Hematopoietic multipotent progenitor cell treated with erythropoietin and hydrocortisone succinate and interleukin-3 and kit ligand, for 15 days (in vitro differentiated cells): ENCODE results near the gene CRYZL1.

Experiments
- DNase-seq: peaks from one replicate; pipeline ENCODE4 v3.0.0-alpha.2; 2015; ENCODE audit warnings: low spot score

Gene CRYZL1

DNA sequence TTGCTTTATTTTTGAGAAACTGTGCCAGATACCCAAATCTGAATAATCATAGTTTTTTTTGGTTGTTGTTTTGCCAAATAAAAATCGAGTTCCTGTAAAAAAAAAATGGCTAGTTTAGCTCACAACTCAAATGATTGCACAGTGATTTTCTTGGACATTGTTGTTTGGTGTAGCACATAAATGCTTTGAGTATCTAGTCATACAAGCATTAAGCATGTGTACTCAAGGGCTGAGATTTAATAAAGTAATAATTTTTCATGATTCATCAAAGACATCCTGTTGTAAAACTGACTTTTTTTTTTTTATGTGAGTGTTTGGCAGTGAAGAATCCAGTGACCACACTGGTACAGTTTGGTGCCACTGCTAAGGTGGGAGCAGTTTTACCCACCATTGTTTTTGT, 19.6 kb upstream of the CRYZL1 start:
- no peak for DNase-seq

DNA sequence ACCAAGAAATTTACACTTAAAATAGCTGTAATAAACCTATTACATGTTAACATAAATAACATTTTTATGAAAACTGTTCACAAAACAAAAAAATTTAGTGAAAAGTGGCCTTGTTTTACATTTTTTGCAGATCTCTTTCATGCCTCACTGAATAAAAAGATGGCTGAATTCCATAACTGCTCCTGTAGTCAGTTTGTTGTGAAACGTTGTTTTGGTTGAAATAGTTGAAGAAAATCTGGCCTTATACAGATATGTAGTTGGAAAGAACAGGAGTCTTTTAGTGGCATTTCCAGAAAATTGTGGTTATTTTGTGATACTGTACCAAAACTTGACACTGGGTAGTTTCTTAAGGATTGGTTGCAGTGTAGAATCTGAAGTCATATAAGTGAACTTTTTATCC, 18.9 kb upstream of the CRYZL1 start:
- no peak for DNase-seq

DNA sequence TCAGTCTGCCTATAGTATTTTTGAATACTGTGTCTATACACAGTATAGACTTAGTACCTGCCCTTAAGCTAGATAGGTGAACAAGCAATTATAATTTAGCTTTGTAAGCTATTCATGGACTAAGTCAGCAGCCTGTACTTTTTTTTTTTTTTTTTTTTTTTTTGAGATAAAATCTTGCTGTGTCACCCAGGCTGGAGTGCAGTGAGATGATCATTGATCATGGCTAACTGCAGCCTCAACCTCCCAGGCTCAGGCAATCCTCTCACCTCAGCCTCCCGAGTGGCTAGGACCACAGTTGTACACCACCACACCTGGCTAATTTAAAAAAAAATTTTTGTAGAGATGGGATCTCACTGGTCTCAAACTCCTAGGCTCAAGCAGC, 18.0 kb upstream of the CRYZL1 start:
- DNase-seq, result no peak

DNA sequence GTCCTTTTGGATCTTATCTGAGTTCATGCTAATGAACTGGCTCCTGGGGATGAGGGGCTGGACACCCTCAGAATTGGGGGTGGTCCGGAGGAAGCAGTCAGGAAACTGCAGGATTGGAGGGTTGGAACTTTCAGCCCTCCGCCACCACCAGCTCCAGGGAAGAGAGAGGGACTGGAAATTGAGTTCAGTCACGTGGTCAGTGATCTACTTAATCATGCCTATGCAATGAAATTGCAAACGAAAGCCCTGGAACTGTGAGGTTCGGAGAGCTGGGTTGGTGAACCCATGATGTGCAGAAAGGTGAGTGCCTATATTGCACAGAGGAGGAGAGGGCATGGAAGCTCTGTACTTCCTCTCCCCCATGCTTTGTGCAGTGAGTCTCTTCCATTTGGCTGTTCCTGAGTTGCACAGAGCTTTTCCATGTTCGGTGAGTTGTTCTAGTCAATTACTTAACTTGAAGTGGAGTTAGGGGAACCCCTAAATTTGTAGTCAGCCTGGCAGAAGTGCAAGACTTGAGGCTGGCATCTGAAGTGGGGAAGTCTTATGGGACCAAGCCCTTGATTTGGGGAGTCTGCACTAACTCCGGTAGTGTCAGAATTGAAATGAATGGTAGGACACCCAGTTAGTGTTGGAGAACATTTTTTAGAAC, 17.5 kb upstream of the CRYZL1 start:
- no peak for DNase-seq

DNA sequence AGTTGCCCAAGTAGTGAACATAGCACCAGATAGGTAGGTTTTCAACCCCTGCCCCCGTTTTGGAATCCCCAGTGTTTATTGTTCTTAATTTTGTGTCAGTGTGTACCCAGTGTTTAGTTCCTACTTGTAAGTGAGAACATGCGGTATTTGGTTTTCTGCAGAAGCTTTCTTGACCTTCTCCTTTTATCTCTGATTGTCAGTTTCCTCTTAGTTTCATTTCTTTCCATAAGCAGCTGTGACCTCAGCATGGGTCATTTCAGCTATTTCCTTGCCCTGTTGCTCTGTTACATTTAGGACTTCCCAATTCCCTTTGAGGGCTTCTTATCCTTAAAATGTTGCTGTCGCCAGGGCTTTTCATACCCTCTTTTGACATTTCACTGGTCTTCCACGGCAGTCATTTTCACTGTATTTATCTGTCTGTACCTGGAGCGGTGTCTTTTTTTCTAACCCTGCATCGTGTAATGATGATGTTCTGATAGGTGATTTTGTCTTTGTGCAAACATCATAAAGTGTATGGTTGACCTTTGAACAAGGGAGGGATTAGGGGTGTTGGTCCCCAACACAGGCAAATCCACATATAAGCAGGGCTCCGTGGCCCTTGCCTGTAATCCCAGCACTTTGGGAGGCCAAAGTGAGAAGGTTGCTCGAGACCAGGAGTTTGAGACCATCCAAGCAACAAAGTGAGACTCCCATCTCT, 15.7 kb upstream of the CRYZL1 start:
- no peak for DNase-seq

DNA sequence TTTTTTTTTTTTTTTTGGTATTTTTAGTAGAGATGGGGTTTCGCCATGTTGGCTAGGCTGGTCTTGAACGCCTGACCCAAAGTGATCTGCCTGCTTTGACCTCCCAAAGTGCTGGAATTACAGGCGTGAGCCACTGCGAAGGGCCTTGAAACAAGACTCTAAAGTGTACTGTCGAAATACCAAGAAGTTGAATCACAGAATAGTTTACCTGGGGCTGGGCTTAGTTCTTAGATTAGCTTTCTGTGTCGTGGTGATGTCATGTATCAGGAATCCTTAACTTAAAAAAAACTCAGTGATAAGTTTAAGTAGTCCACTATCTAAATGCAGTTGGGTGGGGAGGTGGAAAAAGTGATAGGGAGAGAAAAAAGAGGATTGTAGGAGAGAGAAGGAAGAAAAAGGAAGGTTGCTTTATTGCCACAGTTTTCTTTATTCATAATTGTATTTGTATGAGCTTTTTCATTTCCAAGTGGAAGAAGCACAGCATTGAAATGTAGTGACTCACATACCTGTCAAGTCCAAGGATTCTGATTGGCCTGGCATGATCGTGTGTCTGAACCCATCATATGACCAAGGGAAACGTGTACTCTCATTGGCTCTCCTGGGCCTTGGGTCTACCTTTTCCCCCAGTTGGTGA, 14.2 kb upstream of the CRYZL1 start:
- DNase-seq, result no peak

DNA sequence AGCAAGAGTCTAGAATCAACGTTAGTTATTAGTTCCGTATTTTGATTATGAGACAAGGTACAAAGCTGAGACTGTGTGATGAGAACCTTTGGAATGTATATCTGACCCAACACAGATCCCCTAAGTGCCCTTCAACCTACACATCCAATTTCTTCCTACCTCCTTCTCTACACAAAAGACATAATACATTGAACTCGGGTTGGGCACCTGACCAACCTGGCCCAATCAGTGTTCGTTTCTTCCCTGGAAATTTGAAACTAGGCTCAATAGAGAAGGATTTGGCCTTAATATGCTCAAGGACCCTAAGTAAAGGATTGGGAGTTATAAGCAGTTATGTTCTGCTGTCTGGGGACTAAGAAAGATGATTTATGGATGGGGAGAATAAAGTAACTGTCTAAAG, 12.9 kb upstream of the CRYZL1 start:
- no peak for DNase-seq

DNA sequence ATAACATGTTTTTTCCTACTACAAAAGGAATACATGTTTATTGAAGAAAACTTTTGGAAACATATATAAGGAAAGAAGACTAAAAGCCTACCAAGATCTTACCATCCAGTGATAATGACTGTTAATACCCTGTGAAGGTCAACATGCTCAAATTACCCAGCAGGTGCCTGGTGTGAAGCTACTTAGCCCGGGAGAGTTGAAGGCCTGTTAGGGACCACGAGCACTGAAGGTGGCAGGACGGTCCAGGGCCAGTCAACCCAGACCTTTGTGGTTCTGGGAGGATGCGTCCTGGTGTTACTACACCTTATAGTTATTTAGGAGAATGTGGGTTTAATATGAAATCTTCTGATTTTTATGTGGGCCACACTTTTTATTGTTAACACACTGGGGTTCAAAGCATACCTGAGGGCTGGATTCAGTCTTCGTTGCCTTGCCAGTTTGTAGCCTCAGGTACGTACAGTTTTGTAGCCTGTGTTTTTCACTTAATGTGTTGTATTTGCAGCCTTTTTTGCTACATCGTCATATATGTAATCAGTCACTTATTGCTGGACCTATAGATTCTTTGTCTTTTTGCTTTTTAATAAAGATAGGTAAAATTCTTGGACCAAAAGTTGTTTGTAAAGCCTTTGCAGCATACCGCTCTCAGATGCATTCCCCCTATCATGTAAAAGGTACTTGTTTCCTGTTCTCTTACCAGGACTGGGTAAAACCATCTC, 10.6 kb upstream of the CRYZL1 start:
- no peak for DNase-seq

DNA sequence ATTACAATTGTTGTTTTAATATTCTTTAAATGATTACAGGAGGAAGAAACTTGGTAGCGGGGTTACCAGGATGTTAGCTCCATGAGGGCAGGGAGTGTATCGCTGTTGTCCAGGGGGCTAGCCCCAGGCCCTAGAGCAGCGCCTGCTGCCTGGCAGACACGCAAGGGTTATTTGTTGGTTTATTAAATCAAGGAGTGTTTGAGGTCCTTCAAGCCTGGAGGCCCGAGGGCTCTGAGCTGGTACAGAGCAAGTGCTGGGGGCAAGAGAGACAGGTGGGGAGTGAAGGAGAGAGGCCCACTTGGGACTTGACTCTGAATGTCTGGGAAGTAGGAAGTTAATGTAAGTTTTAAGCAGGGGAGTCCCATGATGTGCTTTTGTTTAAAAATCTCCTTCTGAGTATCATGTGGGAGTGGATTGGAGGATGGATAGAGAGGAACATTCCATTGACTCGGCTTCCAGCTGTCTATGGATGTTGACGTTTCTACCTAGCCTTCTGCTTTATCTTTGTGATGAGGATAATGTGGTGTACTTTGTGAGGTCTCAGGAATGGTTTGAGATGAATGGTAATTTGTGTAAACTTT, 9.5 kb upstream of the CRYZL1 start:
- DNase-seq, result no peak

DNA sequence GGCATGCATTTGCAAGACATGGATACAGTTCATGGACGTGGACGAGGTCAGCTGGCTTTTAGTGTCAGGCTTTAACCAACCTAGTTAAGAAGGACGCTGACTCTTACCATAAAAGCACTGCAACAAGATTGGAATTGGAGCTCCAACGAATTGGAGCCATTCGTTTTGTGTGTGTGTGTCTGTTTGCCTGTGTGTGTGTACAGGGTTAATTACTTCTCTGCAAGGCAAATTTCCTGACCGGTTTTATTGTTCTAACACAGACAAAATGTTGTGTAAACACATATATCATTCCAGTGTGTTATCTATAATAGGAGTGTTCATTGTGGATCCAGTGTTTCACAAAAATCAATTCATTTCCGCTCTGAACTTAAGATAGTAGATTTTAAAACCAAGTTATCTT, 8.7 kb upstream of the CRYZL1 start:
- DNase-seq, result no peak

DNA sequence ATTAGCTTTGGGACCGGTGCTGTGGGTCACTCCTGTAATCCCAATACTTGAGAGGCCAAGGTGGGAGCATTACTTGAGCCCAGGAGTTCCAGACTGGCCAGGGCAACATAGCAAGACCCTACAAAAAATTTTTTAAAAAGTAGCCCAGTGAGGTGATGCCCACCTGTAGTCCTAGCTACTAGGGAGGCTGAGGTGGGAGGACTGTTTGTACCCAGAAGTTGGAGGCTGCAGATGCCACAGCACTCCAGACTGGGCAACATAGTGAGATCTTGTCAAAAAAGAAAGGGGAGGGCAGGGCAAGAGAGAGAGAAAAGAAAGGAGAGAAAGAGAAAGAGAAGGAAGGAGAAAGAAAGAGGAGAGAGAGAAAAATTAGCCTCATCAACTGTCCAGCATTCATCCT, 7.0 kb upstream of the CRYZL1 start:
- DNase-seq, result no peak

DNA sequence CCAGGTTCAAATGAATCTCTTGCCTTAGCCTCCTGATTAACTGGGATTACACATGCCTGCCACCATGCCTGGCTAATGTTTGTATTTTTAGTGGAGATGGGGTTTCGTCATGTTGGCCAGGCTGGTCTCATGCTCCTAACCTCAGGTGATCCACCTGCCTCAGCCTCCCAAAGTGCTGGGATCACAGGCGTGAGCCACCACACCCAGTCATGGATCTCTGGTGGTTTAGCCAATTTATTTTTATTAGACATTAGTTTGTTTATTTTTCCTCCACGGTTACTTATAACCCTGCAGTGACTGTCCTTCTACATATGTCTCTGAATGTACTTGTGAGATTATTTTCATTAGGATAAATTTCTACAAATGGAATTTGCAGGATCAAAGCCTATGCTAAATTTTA, 6.0 kb upstream of the CRYZL1 start:
- no peak for DNase-seq

DNA sequence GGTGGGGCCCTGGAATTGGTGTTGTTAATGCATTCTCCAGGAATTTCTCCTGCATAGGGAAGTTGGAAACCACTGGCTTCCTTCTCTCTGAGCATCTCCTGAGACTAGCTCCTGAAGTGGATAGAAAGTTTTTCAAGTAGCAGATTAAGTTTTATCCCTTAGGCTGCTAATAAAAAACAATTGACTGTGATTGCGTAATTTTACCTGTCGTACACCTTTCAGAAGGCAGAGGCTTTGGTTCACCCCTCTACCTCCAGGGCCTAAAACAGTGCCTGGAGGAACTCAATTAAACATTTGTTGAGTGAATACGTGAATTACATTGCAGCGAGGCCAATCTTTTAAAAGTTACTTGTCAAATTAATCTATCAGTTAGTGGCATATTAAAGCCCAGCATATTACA, 4.2 kb upstream of the CRYZL1 start:
- DNase-seq, result no peak

DNA sequence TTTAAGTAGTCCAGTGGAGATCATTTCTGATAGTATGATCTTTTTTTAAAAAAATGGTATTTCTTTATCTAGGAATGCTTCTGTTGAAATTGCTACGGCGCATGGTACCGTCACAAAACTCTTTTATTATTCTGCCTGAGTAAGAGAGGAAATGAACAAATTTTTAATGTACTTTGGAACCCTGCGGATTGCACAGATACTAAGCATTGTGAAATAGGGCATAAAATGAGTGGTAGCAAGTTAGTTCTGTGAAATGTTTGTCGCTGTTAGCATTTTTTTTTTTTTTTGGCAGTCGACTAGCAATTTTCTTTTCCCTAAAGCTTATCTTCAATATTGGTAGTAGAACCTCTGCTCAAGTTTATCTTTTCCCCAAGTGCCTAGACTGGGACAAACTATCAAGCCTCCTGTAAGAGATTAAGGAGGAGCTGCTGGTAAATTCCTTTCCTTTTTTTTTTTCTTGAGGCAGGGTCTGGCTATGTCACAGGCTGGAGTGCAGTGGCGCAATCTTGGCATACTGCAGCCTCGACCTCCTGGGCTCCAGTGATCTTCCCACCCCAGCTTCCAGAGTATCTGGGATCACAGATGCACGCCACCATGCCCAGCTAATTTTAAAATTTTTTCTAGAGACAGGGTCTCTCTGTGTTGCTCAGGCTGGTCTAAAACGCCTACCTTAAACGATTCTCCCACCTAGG, 3.0 kb upstream of the CRYZL1 start:
- no peak for DNase-seq

DNA sequence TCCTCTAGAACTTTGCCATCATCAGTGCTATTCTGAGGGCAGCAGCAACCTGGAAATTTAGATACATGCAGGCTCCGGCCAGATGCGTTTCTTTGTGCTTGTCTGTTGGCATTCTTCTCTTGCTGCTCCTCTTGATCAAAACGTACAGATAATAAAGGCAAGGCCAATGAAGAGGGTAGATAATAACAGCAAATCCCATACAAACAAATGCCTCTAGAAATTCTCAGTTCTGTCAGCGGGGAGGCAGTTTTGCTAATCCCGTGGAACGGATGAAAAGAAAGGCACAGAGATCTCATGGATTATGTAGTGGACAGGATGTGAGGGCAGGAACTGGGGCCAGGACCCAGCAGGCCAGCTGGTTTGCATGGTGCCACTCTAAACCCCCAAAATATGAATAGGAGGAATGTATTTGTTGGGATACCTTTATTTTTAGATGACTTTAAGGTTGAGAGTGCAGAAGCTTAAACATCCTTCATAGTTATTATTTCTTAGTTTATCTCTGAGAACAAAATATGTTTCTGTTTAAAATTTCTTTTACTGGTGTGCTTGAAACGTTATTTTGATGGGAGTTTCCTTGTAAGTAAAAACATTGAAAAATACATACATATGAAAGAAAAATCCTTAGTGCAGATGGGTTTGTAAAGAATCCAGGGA, 2.2 kb upstream of the CRYZL1 start:
- DNase-seq, result no peak

DNA sequence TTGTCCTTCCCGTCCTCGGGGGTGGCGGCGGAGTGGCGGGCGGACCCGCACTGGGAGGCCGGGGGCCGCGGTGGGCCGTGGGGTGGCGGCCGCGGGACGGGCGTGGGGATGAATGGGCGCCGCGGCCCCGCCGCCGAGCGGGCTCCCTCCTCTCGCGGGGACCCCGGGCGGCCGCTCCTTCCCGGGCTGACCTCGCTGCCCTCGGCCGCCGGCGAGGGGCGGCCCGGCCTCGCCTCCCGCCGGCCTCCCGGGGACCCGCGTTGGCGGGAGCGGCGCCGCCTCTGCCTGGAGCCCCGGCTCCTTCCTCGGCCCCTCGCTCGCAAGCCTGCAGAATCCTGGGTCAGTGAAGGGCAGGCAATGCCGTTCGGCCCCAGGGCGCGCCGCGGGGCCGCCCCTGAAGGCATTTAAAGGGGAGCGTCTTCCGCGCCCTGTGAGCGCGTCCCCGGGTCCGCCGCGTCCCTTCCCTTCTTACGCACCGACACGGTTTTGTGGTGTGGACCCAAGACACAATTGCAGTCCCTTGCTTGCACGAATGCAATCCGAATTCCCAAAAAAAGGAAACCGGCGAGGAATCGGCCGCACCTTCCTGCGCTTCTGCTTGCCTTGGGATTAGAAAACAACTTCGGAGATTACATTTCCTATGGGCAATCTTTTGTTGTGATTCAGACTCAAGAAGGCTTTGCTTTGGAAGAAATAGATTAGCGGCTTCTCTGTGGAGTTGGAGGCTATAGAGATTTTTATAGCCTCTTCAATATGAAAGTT, 1.5 kb upstream of the CRYZL1 start:
- no peak for DNase-seq

DNA sequence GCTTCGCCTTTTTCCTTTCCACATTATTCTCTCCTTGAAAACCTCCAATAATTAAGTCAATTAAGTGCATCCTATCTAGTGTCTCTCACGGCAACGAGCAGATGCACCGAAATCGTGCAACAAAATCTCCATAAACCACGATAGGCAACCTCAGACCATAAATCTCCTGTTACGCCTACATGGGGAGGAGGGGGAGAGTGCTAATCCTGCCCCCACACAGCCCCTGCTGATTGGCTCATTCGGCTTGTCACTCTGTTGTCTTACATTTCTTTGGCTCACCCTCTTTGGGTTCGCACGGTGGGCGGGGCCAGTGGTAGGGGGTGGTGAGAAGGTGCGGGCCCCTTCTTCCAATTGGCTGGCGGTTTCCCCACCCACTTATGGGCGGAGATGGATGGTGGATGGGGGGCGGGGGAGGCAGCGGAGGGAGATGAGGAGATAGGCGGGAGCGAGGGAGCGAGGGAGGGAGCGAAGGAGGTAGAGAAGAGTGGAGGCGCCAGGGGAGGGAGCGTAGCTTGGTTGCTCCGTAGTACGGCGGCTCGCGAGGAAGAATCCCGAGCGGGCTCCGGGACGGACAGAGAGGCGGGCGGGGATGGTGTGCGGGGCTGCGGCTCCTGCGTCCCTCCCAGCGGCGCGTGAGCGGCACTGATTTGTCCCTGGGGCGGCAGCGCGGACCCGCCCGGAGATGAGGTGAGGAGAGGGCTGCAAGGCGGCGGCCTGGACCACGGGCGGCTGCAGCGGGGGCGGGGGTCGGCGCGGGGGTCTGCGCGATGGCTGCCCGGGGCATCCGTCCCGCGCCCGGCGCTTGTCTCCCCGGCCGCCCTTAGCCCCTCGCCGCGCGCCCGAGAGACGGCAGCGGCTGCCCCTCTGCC, 720 bp upstream of the CRYZL1 start, which contains the start of gene ITSN1:
ITSN1 (plus strand) TSS at position 475 of the 869 bp plus-strand sequence. CDS start 76,328 bp downstream, outside the sequence.
- DNase-seq, result peak; percentile 99

DNA sequence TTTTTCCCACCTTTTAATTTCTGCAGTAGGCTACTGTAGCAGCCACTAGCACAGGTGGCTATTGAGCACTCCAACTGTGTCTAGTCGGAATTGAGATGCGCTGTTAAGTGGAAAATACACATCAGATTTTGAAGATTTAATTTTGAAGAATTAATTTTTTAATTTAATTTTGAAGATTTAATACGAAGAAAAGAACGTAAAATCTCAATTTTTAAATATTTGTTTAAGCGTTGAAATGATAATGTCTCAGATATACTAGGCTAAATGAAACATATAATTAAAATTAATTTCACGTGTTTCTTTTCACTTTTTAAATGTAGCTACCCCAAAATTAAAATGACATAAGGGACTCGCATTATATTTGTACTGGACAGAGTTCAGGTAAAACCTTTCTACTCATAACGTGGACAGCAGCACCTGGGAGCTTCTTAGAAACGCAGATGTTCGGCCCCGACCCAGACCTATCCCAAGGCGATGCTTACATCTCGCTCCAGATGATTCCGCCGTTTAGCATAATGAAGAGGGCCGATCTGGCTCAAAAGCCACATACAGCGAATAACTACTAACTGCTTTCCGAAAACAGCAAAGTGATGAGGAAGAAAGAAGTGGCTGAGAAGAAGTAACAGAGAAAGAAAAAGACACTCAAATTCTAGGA, 717 bp downstream of the CRYZL1 start:
- DNase-seq, result no peak

DNA sequence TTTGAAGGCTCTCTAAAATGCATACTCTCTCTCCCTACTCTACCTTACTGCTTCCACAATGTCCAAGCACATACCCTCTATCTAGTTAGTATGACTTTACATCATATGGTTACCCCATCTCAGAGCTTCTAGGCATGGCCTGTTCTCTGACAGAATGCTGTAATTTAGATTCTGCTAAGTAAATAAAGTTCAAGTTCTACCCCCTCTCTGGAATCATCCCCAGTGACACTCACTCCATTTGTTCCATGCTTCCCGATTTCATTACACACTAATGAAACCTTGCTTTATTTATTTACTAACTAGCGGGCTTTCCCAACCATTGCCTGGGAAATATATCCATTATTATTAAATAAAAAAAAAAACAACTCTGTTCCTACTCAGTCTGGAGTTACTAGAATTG, 7.3 kb downstream of the CRYZL1 start:
- no peak for DNase-seq
